ENCODE results near the gene SLC30A3. TPM values are rescaled to one million over a fixed set of nuclear protein-coding genes. Genes with fewer than 3 reads are reported as not detected.
"Not testable (repeated sequence)": the region's sequence is repeated elsewhere in the genome, so short reads cannot be mapped to it uniquely, and the experiment has no call there.

The SLC30A3 gene
- polyA plus RNA-seq, 1 donor: 0.57 TPM

- no peak for DNase-seq
- no peak overlapping the region for H3K27ac ChIP-seq (ENCODE audit: low read length)
- WGBS (ENCODE audit: insufficient coverage, low lambda C conversion rate): 86% methylated on average over 3 of the region's 6 CpGs
Measured at GRCh38 chr2:27285481-27285880, 22.6 kb upstream of the SLC30A3 start.

GRCh38 chr2:27284996-27285395, 22.1 kb upstream of the SLC30A3 start:
- no peak for DNase-seq
- Histone ChIP-seq H3K36me3 (ENCODE audit: control insufficient read depth, insufficient read depth, low read length) (no peaks in the 10 kb centered on the region), H3K9me3 (ENCODE audit: control insufficient read depth, low read depth, low read length) (no peaks in the 10 kb centered on the region), H3K27me3 (ENCODE audit: control insufficient read depth, insufficient read depth, low read length) (peaks cover 44% of the 10 kb centered on the region), H3K4me1 (ENCODE audit: control insufficient read depth, insufficient read depth, low read length) (no peaks in the 10 kb centered on the region), H3K27ac (ENCODE audit: low read length) (no peak overlapping the region), H3K4me3 (ENCODE audit: low read length) (no peak overlapping the region)
- no CpG with 5 or more reads among the region's 1 CpG for WGBS (ENCODE audit: insufficient coverage, low lambda C conversion rate)

More at GRCh38 chr2:27285481-27285880, 22.6 kb upstream of the SLC30A3 start:
- Histone ChIP-seq H3K27me3 (ENCODE audit: control insufficient read depth, insufficient read depth, low read length) (peaks cover 44% of the 10 kb centered on the region), H3K4me1 (ENCODE audit: control insufficient read depth, insufficient read depth, low read length) (no peaks in the 10 kb centered on the region), H3K9me3 (ENCODE audit: control insufficient read depth, low read depth, low read length) (no peaks in the 10 kb centered on the region), H3K4me3 (ENCODE audit: low read length) (no peak overlapping the region), H3K36me3 (ENCODE audit: control insufficient read depth, insufficient read depth, low read length) (no peaks in the 10 kb centered on the region)

GRCh38 chr2:27282892-27283291, 20.0 kb upstream of the SLC30A3 start:
- Histone ChIP-seq H3K36me3 (ENCODE audit: control insufficient read depth, insufficient read depth, low read length) (no peaks in the 10 kb centered on the region), H3K27ac (ENCODE audit: low read length) (no peak overlapping the region), H3K4me3 (ENCODE audit: low read length) (no peak overlapping the region), H3K4me1 (ENCODE audit: control insufficient read depth, insufficient read depth, low read length) (no peaks in the 10 kb centered on the region), H3K9me3 (ENCODE audit: control insufficient read depth, low read depth, low read length) (no peaks in the 10 kb centered on the region), H3K27me3 (ENCODE audit: control insufficient read depth, insufficient read depth, low read length) (peaks cover 48% of the 10 kb centered on the region)
- no peak for DNase-seq
- no CpG with 5 or more reads among the region's 5 CpGs for WGBS (ENCODE audit: insufficient coverage, low lambda C conversion rate)

- Histone ChIP-seq H3K4me3 (ENCODE audit: low read length) (no peak within 1 kb of the TSS), H3K4me1 (ENCODE audit: control insufficient read depth, insufficient read depth, low read length) (no peaks in the 10 kb centered on the region), H3K27ac (ENCODE audit: low read length) (no peak within 1 kb of the TSS), H3K9me3 (ENCODE audit: control insufficient read depth, low read depth, low read length) (no peaks in the 10 kb centered on the region), H3K27me3 (ENCODE audit: control insufficient read depth, insufficient read depth, low read length) (peaks cover 53% of the 10 kb centered on the region), H3K36me3 (ENCODE audit: control insufficient read depth, insufficient read depth, low read length) (no peaks in the 10 kb centered on the region)
- 33% methylated on average over 2 of the region's 5 CpGs for WGBS (ENCODE audit: insufficient coverage, low lambda C conversion rate)
- DNase-seq: no peak
Measured at GRCh38 chr2:27281855-27282559, 19.2 kb upstream of the SLC30A3 start, which contains the start of gene TRIM54. TRIM54 (plus strand) TSS chr2:27282429; CDS start chr2:27282732, 303 bp downstream.

GRCh38 chr2:27281442-27281841, 18.6 kb upstream of the SLC30A3 start:
- no peaks in the 10 kb centered on the region for H3K36me3 ChIP-seq (ENCODE audit: control insufficient read depth, insufficient read depth, low read length)
- no peaks in the 10 kb centered on the region for H3K4me1 ChIP-seq (ENCODE audit: control insufficient read depth, insufficient read depth, low read length)
- no peak overlapping the region for H3K27ac ChIP-seq (ENCODE audit: low read length)
- H3K9me3 ChIP-seq (ENCODE audit: control insufficient read depth, low read depth, low read length): no peaks in the 10 kb centered on the region
- H3K4me3 ChIP-seq (ENCODE audit: low read length): no peak overlapping the region
- DNase-seq: no peak
- no CpG with 5 or more reads among the region's 3 CpGs for WGBS (ENCODE audit: insufficient coverage, low lambda C conversion rate)
- H3K27me3 ChIP-seq (ENCODE audit: control insufficient read depth, insufficient read depth, low read length): peaks cover 48% of the 10 kb centered on the region

GRCh38 chr2:27280826-27281225, 18.0 kb upstream of the SLC30A3 start:
- Histone ChIP-seq H3K36me3 (ENCODE audit: control insufficient read depth, insufficient read depth, low read length) (no peaks in the 10 kb centered on the region), H3K4me3 (ENCODE audit: low read length) (no peak overlapping the region), H3K4me1 (ENCODE audit: control insufficient read depth, insufficient read depth, low read length) (no peaks in the 10 kb centered on the region), H3K27me3 (ENCODE audit: control insufficient read depth, insufficient read depth, low read length) (peaks cover 51% of the 10 kb centered on the region), H3K27ac (ENCODE audit: low read length) (no peak overlapping the region), H3K9me3 (ENCODE audit: control insufficient read depth, low read depth, low read length) (no peaks in the 10 kb centered on the region)
- no CpG with 5 or more reads among the region's 3 CpGs for WGBS (ENCODE audit: insufficient coverage, low lambda C conversion rate)
- DNase-seq: no peak

- Histone ChIP-seq H3K4me3 (ENCODE audit: low read length) (no peak overlapping the region), H3K9me3 (ENCODE audit: control insufficient read depth, low read depth, low read length) (no peaks in the 10 kb centered on the region), H3K27me3 (ENCODE audit: control insufficient read depth, insufficient read depth, low read length) (peaks cover 43% of the 10 kb centered on the region), H3K4me1 (ENCODE audit: control insufficient read depth, insufficient read depth, low read length) (no peaks in the 10 kb centered on the region), H3K27ac (ENCODE audit: low read length) (no peak overlapping the region), H3K36me3 (ENCODE audit: control insufficient read depth, insufficient read depth, low read length) (no peaks in the 10 kb centered on the region)
- no CpG with 5 or more reads among the region's 1 CpG for WGBS (ENCODE audit: insufficient coverage, low lambda C conversion rate)
- no peak for DNase-seq
Measured at GRCh38 chr2:27278010-27278409, 15.2 kb upstream of the SLC30A3 start.

- Histone ChIP-seq H3K4me3 (ENCODE audit: low read length) (no peak within 1 kb of the TSS), H3K4me1 (ENCODE audit: control insufficient read depth, insufficient read depth, low read length) (no peaks in the 10 kb centered on the region), H3K27me3 (ENCODE audit: control insufficient read depth, insufficient read depth, low read length) (peaks cover 43% of the 10 kb centered on the region), H3K9me3 (ENCODE audit: control insufficient read depth, low read depth, low read length) (no peaks in the 10 kb centered on the region), H3K27ac (ENCODE audit: low read length) (no peak within 1 kb of the TSS), H3K36me3 (ENCODE audit: control insufficient read depth, insufficient read depth, low read length) (no peaks in the 10 kb centered on the region)
- no CpG with 5 or more reads among the region's 39 CpGs for WGBS (ENCODE audit: insufficient coverage, low lambda C conversion rate)
- no peak for DNase-seq
Measured at GRCh38 chr2:27275211-27276150, 12.6 kb upstream of the SLC30A3 start, which contains the start of gene DNAJC5G. DNAJC5G (plus strand) TSS chr2:27275433; CDS start chr2:27276729, 1,296 bp downstream.

- peaks cover 49% of the 10 kb centered on the region for H3K27me3 ChIP-seq (ENCODE audit: control insufficient read depth, insufficient read depth, low read length)
- H3K36me3 ChIP-seq (ENCODE audit: control insufficient read depth, insufficient read depth, low read length); H3K4me3 ChIP-seq (ENCODE audit: low read length); H3K4me1 ChIP-seq (ENCODE audit: control insufficient read depth, insufficient read depth, low read length); H3K9me3 ChIP-seq (ENCODE audit: control insufficient read depth, low read depth, low read length); DNase-seq; H3K27ac ChIP-seq (ENCODE audit: low read length): not testable (repeated sequence)
- WGBS (ENCODE audit: insufficient coverage, low lambda C conversion rate): no CpG with 5 or more reads among the region's 15 CpGs
Measured at GRCh38 chr2:27272537-27273522, 10.0 kb upstream of the SLC30A3 start.

Data from large intestine (tissue), 3 donors.